Psoas muscle (tissue), 8 donors: ENCODE measurements around the gene CEP68. TPM values are rescaled to one million over a fixed set of nuclear protein-coding genes. Genes with fewer than 3 reads are reported as not detected.

Source experiments
- ATAC-seq, 4 donors: fragments of 200-7000 bp; cut with Tn5 transposase; one replicate each; pipeline ENCODE4 v1.9.1; 2020; ENCODE audit warnings: moderate library complexity in 3 of 4, mild to moderate bottlenecking in 2 of 4
- DNase-seq, 2 donors: peaks; one replicate each; pipeline ENCODE4 v3.0.0-alpha.2; 2020
- H3K27ac ChIP-seq: fragments of 200-600 bp; one replicate; pipeline ENCODE4 v1.8.0; 2022
- H3K27me3 ChIP-seq, 3 donors: fragments of 200-600 bp in 1 of 3; one replicate each; pipeline versions ENCODE4 v1.6.1 to v1.8.0; 2013 to 2022; ENCODE audit warnings: low read length in 2 of 3, mild to moderate bottlenecking in 2 of 3, moderate library complexity in 1 of 3; ENCODE audit not compliant: insufficient read depth in 3 of 3
- H3K36me3 ChIP-seq, 2 donors: fragments of 200-600 bp in 1 of 2; one replicate each; pipeline versions ENCODE4 v1.6.1 to v1.8.0; 2013 to 2022; ENCODE audit warnings: low read depth in 1 of 2, mild to moderate bottlenecking in 1 of 2, moderate library complexity in 1 of 2; ENCODE audit not compliant: insufficient read depth in 1 of 2
- H3K4me1 ChIP-seq: fragments of 200-600 bp; one replicate; pipeline ENCODE4 v1.8.0; 2022
- H3K4me3 ChIP-seq: fragments of 200-600 bp; one replicate; pipeline ENCODE4 v1.8.0; 2022; ENCODE audit warnings: mild to moderate bottlenecking
- H3K9me3 ChIP-seq: fragments of 200-600 bp; one replicate; pipeline ENCODE4 v1.8.0; 2022
- CTCF ChIP-seq: fragments of 200-600 bp; IDR thresholded peaks from one replicate; pipeline ENCODE4 v1.8.0; 2022; ENCODE audit warnings: antibody characterized with exemption
- WGBS, 3 donors: extraction: QIAGEN DNeasy Blood & Tissue Kit; methylation state at CpG; one replicate each; pipeline versions ENCODE4 v1.1.6 to v1.1.7; 2013; 5-methylcytosine and 5-hydroxymethylcytosine counted together
- intact Hi-C, 2 donors: fragments of 100-400 bp; cut with DNase I; formaldehyde crosslinking; loops; one replicate each; pipeline versions ENCODE4 v1.11.0 to v1.14.2; 2022
- long read RNA-seq, 2 donors: library from polyadenylated mRNA; unstranded; transcript quantifications; one replicate each; pipeline ENCODE4 v2.0.0, GENCODE V29; 2021
- polyA plus RNA-seq, 3 donors: library from polyadenylated mRNA; stranded (reverse); fragments of 200-250 nt; gene quantifications; one replicate each; pipeline ENCODE4 v1.2.3, GENCODE V29; 2013
- total RNA-seq, 4 donors: library from RNA; stranded (reverse); fragmentation: NEBNext Ultra II Directional in 2 of 4; extraction: Animal tissue kit (Norgen Biotek cat#: 25700) in 2 of 4; gene quantifications; one replicate each; pipeline versions ENCODE4 v1.2.1 to v1.2.4, GENCODE V29; 2021 to 2023
- donor health status: healthy with polysubstance abuse.
- donor health status: DM: no; HTN: no; CAD: no; lungs with moderate emphysema.
- donor health status: Bipolar disorder and iron deficiency.
- donor health status: healthy.
- donor health status: DM: yes; HTN: yes; CAD: no.
- donor health status: DM: no; HTN: no; CAD: no.
- donor health status: DM: no; HTN: no; CAD: no.
- donor health status: DM: yes; HTN: yes; CAD: no.

The CEP68 gene, protein sequence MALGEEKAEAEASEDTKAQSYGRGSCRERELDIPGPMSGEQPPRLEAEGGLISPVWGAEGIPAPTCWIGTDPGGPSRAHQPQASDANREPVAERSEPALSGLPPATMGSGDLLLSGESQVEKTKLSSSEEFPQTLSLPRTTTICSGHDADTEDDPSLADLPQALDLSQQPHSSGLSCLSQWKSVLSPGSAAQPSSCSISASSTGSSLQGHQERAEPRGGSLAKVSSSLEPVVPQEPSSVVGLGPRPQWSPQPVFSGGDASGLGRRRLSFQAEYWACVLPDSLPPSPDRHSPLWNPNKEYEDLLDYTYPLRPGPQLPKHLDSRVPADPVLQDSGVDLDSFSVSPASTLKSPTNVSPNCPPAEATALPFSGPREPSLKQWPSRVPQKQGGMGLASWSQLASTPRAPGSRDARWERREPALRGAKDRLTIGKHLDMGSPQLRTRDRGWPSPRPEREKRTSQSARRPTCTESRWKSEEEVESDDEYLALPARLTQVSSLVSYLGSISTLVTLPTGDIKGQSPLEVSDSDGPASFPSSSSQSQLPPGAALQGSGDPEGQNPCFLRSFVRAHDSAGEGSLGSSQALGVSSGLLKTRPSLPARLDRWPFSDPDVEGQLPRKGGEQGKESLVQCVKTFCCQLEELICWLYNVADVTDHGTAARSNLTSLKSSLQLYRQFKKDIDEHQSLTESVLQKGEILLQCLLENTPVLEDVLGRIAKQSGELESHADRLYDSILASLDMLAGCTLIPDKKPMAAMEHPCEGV
- 10 to 100 TPM; 28.2 to 63.3 (median 38.9) TPM for total RNA-seq
- polyA plus RNA-seq: 10 to 100 TPM in 2 of 3 donors, 1 to 10 TPM in 1; 7.3 to 17.5 (median 17.3) TPM
- long read RNA-seq, donor 1, full-length matches to known transcripts: 19 of 76 reads
- long read RNA-seq, donor 1, partial matches to known transcripts: 35 of 76 reads
- long read RNA-seq, donor 1, other reads (novel, unspliced or antisense): 22 of 76 reads
- long read RNA-seq, donor 2, full-length matches to known transcripts: 12 of 68 reads
- long read RNA-seq, donor 2, partial matches to known transcripts: 28 of 68 reads
- long read RNA-seq, donor 2, other reads (novel, unspliced or antisense): 28 of 68 reads

DNA sequence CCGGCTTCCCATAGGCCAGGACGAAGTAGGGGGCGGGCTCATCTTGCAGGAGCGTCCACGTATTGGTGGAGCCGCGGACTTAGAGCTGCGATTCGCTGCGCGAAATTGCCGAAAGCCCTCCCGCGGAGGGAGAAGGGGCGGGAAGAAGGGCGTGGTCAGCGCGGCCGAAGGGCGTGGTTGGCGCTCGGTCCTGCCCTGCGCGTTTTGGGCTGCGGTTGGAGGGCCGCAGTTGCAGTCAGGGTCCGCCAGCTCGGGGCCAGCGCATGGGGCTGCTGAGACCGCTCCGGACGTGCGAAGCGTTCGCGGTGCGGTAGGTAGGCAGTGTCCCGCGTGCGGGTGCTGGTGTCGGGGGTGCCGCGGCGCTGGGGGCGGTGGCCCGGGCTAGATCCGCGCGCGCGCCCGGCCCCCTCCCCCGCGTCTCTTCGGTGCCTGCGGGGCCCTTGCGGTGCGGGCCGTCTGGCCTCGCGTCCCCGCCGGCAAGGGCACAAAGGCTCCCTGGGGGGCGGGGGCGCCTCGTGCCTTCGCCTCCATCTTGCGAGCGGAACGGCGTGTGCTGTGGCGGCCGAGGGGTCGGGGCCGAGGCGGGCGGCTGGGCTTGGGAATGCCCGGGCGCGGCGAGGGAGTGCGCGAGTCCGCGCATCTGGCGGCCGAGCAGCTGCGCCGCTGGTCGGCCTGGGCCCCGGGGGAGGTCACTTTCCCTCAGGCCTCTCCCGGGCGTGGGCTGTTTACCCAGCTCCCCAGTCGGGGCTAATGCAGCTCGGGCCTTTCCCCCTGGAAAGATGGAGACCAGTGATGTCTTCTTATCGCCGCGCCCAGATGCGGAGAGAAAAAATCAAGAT, at the start of gene CEP68:
Gene CEP68, plus strand, starts transcription at position 202 of the 839 bp plus-strand sequence. CDS start 13,029 bp downstream, outside the sequence.
- Histone ChIP-seq H3K27me3 (no peaks in the 10 kb centered on the region), H3K4me1 (peaks cover 41% of the 10 kb centered on the region), H3K9me3 (no peaks in the 10 kb centered on the region), H3K36me3 (no peaks in the 10 kb centered on the region), H3K4me3 (peak within 1 kb of the TSS; percentile 84), H3K27ac (peak within 1 kb of the TSS; percentile 94)
- ATAC-seq (peak; percentile 95 to 97 (median 96)), DNase-seq (peak; percentile 97 to 98)
- 0 to 1% (median 0%) methylated on average over 64 to 99 of the region's 99 CpGs for WGBS, 3 donors
- intact Hi-C loops: no loop called here
- TF ChIP-seq CTCF: no peak

- ATAC-seq (no peak), DNase-seq (no peak)
- Histone ChIP-seq H3K4me3 (no peak overlapping the region), H3K27me3 (no peaks in the 10 kb centered on the region), H3K9me3 (no peaks in the 10 kb centered on the region), H3K4me1 (no peaks in the 10 kb centered on the region), H3K27ac (no peak overlapping the region), H3K36me3 (peaks cover 2 to 95% of the 10 kb centered on the region in 2 donors)
- intact Hi-C loops: no loop called here
- WGBS, 3 donors: 86 to 96% (median 88%) methylated on average over 1 of the region's 1 CpG
- no peak for TF ChIP-seq CTCF
Observed at GRCh38 chr2:65013776-65014175, 42.4 kb upstream of the CEP68 start.

- no peak for TF ChIP-seq CTCF
- Histone ChIP-seq H3K4me1 (no peaks in the 10 kb centered on the region), H3K36me3 (peaks cover 5 to 99% of the 10 kb centered on the region in 2 donors), H3K27ac (no peak overlapping the region), H3K4me3 (no peak overlapping the region), H3K27me3 (no peaks in the 10 kb centered on the region), H3K9me3 (no peaks in the 10 kb centered on the region)
- no peak for DNase-seq
- 84 to 85% (median 85%) methylated on average over 5 of the region's 5 CpGs for WGBS, 3 donors
- intact Hi-C loops: no loop called here
- ATAC-seq: no peak
Observed at GRCh38 chr2:65015731-65016130, 40.5 kb upstream of the CEP68 start.

DNA sequence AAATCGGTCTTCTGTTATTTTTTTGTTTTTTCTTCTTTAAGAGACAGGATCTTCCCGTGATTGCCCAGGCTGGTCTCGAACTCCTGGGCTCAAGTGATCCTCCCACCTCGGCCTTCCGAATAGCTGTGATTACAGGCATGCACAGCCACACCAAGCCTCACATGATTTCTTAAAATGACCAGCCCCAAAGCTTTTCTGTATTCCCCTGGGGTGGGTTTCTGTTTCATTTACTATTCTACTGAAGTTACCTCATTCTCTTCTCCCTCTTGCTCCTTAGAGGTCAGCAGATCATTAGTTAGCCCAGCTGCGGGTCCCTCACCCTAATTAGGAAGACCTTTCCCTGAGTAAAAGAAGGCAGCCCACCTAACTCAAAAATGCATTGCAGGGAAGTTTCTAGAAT, 39.4 kb upstream of the CEP68 start:
- intact Hi-C loops: no loop called here
- no peak overlapping the region for H3K27ac ChIP-seq

More for the DNA sequence above, 39.4 kb upstream of the CEP68 start:
- 83 to 92% (median 88%) methylated on average over 6 of the region's 6 CpGs for WGBS, 3 donors
- no peak for TF ChIP-seq CTCF
- no peak for ATAC-seq
- Histone ChIP-seq H3K4me1 (no peaks in the 10 kb centered on the region), H3K27me3 (no peaks in the 10 kb centered on the region), H3K4me3 (no peak overlapping the region), H3K36me3 (peaks cover 5 to 99% of the 10 kb centered on the region in 2 donors), H3K9me3 (no peaks in the 10 kb centered on the region)
- DNase-seq: no peak
